Suprapubic skin (tissue), 4 donors: ENCODE results near the gene ABI1. TPM values are rescaled to one million over a fixed set of nuclear protein-coding genes. Genes with fewer than 3 reads are reported as not detected.

ENCODE experiments used
- DNase-seq, 2 donors: peaks; one replicate each; pipeline ENCODE4 v3.0.0-alpha.2; 2019; ENCODE audit warnings: low spot score in 2 of 2
- H3K27ac ChIP-seq: fragments of 200-600 bp; sonication (generic); one replicate; pipeline ENCODE4 v1.5.1; 2019
- H3K27me3 ChIP-seq: fragments of 200-600 bp; sonication (generic); one replicate; pipeline ENCODE4 v1.5.1; 2019
- H3K36me3 ChIP-seq: fragments of 200-600 bp; sonication (generic); one replicate; pipeline ENCODE4 v1.5.1; 2019
- H3K4me1 ChIP-seq: fragments of 200-600 bp; sonication (generic); one replicate; pipeline ENCODE4 v1.5.1; 2019
- H3K4me3 ChIP-seq: fragments of 200-600 bp; sonication (generic); one replicate; pipeline ENCODE4 v1.5.1; 2019; ENCODE audit warnings: mild to moderate bottlenecking
- H3K9me3 ChIP-seq: fragments of 200-600 bp; sonication (generic); one replicate; pipeline ENCODE4 v1.5.1; 2019
- CTCF ChIP-seq, 2 donors: fragments of 200-600 bp in 1 of 2; fragments of 450-650 bp in 1 of 2; sonication (generic) in 1 of 2; IDR thresholded peaks; one replicate each; pipeline ENCODE4 v1.5.1; 2016 to 2019; ENCODE audit warnings: antibody characterized with exemption in 2 of 2, mild to moderate bottlenecking in 1 of 2, moderate library complexity in 1 of 2
- EP300 ChIP-seq: sonication (generic); formaldehyde crosslinking; IDR thresholded peaks from one replicate; pipeline ENCODE4 v1.6.1; 2017; ENCODE audit warnings: antibody characterized with exemption
- POLR2A ChIP-seq, 2 donors: fragments of 450-650 bp; IDR thresholded peaks; one replicate each; pipeline ENCODE4 v1.6.1; 2017; ENCODE audit warnings: antibody characterized with exemption in 2 of 2, mild to moderate bottlenecking in 2 of 2, moderate library complexity in 2 of 2
- POLR2AphosphoS5 ChIP-seq, 3 donors: sonication (generic); formaldehyde crosslinking; IDR thresholded peaks; one replicate each; pipeline ENCODE4 v1.6.1; 2017; ENCODE audit warnings: antibody characterized with exemption in 3 of 3
- WGBS: methylation state at CpG from one replicate; pipeline ENCODE4 v1.1.5; 2018; 5-methylcytosine and 5-hydroxymethylcytosine counted together
- total RNA-seq, 4 donors: library from RNA; depleted of rRNA; stranded (reverse); fragments of >200 nt; gene quantifications; one replicate each; pipeline ENCODE4 v1.1.0, GENCODE V29; 2016

Gene ABI1
- total RNA-seq, 4 donors from 2014 or later: 62.9 to 78.8 (median 71.8) TPM

- Histone ChIP-seq H3K9me3 (no peaks in the 10 kb centered on the region), H3K4me1 (peaks cover 47% of the 10 kb centered on the region), H3K27ac (peak overlapping the region; percentile 78), H3K4me3 (no peak overlapping the region), H3K36me3 (no peaks in the 10 kb centered on the region), H3K27me3 (no peaks in the 10 kb centered on the region)
- no peak for DNase-seq
- TF ChIP-seq POLR2A (IDR thresholded peaks at IDR 0.05) (no peak), CTCF (IDR thresholded peaks at IDR 0.05) (no peak), EP300 (no peak), POLR2AphosphoS5 (IDR thresholded peaks at IDR 0.05) (no peak)
- 30% methylated on average over 4 of the region's 4 CpGs for WGBS
These were observed 79.8 kb downstream of the ABI1 start for GRCh38 chr10:26780793-26781601.

GRCh38 chr10:26780106-26780792 lies 80.5 kb downstream of the ABI1 start:
- no peak for DNase-seq
- no peaks in the 10 kb centered on the region for H3K36me3 ChIP-seq
- no peak for TF ChIP-seq CTCF (IDR thresholded peaks at IDR 0.05)
- TF ChIP-seq EP300: no peak
- TF ChIP-seq POLR2A (IDR thresholded peaks at IDR 0.05): no peak
- no peak for TF ChIP-seq POLR2AphosphoS5 (IDR thresholded peaks at IDR 0.05)
- no peak overlapping the region for H3K4me3 ChIP-seq
- no peaks in the 10 kb centered on the region for H3K9me3 ChIP-seq
- peaks cover 47% of the 10 kb centered on the region for H3K4me1 ChIP-seq
- 92% methylated on average over 8 of the region's 8 CpGs for WGBS
- no peaks in the 10 kb centered on the region for H3K27me3 ChIP-seq
- H3K27ac ChIP-seq: peak overlapping the region; percentile 78

GRCh38 chr10:26779176-26779860 lies 81.4 kb downstream of the ABI1 start:
- Histone ChIP-seq H3K36me3 (no peaks in the 10 kb centered on the region), H3K27ac (no peak overlapping the region), H3K4me1 (peaks cover 39% of the 10 kb centered on the region), H3K9me3 (no peaks in the 10 kb centered on the region), H3K4me3 (no peak overlapping the region), H3K27me3 (no peaks in the 10 kb centered on the region)
- WGBS: 60% methylated on average over 4 of the region's 4 CpGs
- no peak for DNase-seq
- TF ChIP-seq EP300 (no peak), CTCF (IDR thresholded peaks at IDR 0.05) (no peak), POLR2A (IDR thresholded peaks at IDR 0.05) (no peak), POLR2AphosphoS5 (IDR thresholded peaks at IDR 0.05) (no peak)

- Histone ChIP-seq H3K27ac (no peak overlapping the region), H3K4me3 (no peak overlapping the region), H3K4me1 (peaks cover 31% of the 10 kb centered on the region), H3K9me3 (no peaks in the 10 kb centered on the region), H3K27me3 (no peaks in the 10 kb centered on the region), H3K36me3 (no peaks in the 10 kb centered on the region)
- WGBS: 88% methylated on average over 2 of the region's 2 CpGs
- no peak for DNase-seq
- TF ChIP-seq POLR2AphosphoS5 (IDR thresholded peaks at IDR 0.05) (no peak), CTCF (IDR thresholded peaks at IDR 0.05) (no peak), EP300 (no peak), POLR2A (IDR thresholded peaks at IDR 0.05) (no peak)
These were observed 83.1 kb downstream of the ABI1 start for GRCh38 chr10:26777686-26778085.

- no peak for TF ChIP-seq POLR2AphosphoS5 (IDR thresholded peaks at IDR 0.05)
- TF ChIP-seq CTCF (IDR thresholded peaks at IDR 0.05): no peak
- TF ChIP-seq EP300: no peak
- no peak for TF ChIP-seq POLR2A (IDR thresholded peaks at IDR 0.05)
- Histone ChIP-seq H3K9me3 (no peaks in the 10 kb centered on the region), H3K27ac (no peak overlapping the region), H3K4me1 (peaks cover 20% of the 10 kb centered on the region), H3K36me3 (no peaks in the 10 kb centered on the region), H3K27me3 (no peaks in the 10 kb centered on the region), H3K4me3 (no peak overlapping the region)
- 97% methylated on average over 1 of the region's 1 CpG for WGBS
- DNase-seq: no peak
These were observed 84.5 kb downstream of the ABI1 start for GRCh38 chr10:26776258-26776657.
